Cardiac fibroblast (primary cell): ENCODE results near the gene ABL2.

Experiments
- DNase-seq, 2 donors: peaks; one replicate each; pipeline versions ENCODE4 v3.0.0 to v3.0.0-alpha.2; 2010; ENCODE audit warnings: low read depth in 2 of 2
- H3K4me3 ChIP-seq, 2 donors: replicated peaks in 1 of 2; 1 replicate in 1 of 2; 2 replicates in 1 of 2; pipeline ENCODE4 v1.5.1; 2011; ENCODE audit warnings: low read depth in 2 of 2, low read length in 2 of 2, mild to moderate bottlenecking in 2 of 2, moderate library complexity in 1 of 2
- TF ChIP-seq, protein P1 (sequence below): IDR thresholded peaks from one replicate; pipeline ENCODE4 v1.5.1; 2011; ENCODE audit warnings: low read depth, mild to moderate bottlenecking, low read length, inconsistent platforms

The ABL2 gene

DNA sequence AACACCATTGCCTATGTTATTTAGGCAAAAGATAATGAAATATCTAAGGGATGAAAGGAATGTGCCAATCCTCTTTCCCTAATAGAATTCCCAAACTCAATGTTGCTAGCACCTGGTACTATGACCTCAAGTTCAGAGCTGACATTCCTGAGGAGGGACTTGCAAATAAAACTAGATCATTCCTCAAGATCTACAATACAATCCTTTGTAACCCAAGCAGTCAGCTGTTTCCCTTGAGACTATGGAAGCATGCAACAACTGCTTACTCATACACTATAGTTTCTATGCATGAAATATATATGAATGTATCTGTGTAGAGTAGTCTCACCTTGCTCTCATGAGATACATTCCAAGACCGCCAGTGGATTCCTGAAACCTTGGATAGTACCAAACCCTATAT is 65.0 kb downstream of the ABL2 start:
- peak; percentile 59 to 71 for DNase-seq
- H3K4me3 ChIP-seq = no peak overlapping the region
- TF ChIP-seq, protein P1, sequence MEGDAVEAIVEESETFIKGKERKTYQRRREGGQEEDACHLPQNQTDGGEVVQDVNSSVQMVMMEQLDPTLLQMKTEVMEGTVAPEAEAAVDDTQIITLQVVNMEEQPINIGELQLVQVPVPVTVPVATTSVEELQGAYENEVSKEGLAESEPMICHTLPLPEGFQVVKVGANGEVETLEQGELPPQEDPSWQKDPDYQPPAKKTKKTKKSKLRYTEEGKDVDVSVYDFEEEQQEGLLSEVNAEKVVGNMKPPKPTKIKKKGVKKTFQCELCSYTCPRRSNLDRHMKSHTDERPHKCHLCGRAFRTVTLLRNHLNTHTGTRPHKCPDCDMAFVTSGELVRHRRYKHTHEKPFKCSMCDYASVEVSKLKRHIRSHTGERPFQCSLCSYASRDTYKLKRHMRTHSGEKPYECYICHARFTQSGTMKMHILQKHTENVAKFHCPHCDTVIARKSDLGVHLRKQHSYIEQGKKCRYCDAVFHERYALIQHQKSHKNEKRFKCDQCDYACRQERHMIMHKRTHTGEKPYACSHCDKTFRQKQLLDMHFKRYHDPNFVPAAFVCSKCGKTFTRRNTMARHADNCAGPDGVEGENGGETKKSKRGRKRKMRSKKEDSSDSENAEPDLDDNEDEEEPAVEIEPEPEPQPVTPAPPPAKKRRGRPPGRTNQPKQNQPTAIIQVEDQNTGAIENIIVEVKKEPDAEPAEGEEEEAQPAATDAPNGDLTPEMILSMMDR = no peak

DNA sequence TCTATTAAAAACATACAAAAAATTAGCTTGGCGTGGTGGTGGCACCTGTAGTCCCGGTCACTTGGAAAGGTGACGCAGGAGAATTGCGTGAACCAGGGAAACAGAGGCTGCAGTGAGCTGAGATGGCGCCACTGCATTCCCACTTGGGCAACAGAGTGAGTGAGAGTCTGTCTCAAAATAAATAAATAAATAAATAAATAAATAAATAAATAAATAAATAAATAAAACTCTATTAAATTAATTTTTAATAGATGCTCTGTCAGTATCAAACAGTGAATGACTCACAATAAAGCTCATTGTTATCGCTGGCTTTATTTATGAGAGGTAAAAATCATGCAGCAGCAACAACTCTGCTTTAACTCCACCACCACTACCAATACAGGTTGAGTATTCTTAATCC is 72.8 kb downstream of the ABL2 start:
- TF ChIP-seq, protein P1 = no peak
- DNase-seq = no peak

DNA sequence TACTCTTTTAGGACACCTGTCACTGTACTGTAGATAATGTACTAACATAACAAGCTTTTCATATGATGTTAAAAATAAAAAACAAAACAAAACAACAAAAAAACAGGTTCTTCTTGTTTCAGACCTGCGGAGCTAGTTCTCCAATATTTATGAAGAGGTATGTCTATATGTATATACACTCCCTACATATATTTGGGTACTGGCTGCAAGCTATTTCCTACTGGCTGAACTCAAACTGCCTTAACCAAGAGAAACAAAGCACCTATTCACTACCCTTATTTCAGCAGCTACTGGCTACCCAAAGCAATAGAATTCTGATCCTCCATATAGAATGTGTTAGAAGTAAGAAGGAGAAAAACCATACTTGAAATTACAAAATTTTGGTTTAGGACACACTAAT is 73.5 kb downstream of the ABL2 start:
- H3K4me3 ChIP-seq = no peak overlapping the region
- TF ChIP-seq, protein P1 = no peak

More for the DNA sequence above, 72.8 kb downstream of the ABL2 start:
- H3K4me3 ChIP-seq = no peak overlapping the region

DNA sequence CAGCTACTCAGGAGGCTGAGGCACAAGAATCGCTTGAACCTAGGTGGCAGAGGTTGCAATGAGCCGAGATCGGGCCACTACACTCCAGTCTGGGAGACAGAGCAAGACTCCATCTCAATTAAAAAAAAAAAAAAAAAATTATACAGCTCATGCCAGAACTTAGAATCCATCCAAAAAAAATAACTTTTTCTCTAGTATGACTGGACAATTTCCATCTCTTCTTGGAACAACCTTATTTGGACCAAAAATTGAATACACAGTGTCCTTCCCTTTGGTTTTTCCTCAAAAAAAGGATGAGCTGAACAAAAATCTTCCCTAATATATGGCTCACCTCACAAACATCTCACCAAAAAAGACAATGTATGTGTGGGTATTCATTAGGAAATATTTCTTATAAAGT is 73.9 kb downstream of the ABL2 start:
- no peak overlapping the region for H3K4me3 ChIP-seq
- no peak for DNase-seq
- TF ChIP-seq, protein P1 = no peak

More for the DNA sequence above, 73.5 kb downstream of the ABL2 start:
- DNase-seq = no peak

- DNase-seq = no peak
- TF ChIP-seq, protein P1 = no peak
- no peak overlapping the region for H3K4me3 ChIP-seq
Observed at GRCh38 chr1:179154437-179154836, 75.0 kb downstream of the ABL2 start.

DNA sequence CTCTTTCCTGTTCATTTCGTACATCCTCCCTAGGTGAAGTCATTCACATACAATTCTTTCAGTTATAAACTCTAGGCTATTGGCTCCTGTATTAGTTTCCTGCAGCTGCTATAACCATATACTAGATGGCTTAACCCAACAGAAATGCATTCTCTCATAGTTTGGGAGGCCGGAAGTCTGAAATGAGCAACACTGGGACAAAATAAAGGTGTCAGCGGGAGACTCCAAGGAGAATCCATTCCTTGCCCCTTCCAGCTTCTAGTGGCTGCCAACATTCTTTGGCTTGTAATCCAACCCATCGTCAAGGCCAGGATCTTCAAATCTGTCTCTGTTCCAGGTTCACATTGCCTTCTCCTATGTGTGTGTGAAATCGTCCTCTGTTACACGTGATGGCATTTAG is 76.3 kb downstream of the ABL2 start:
- TF ChIP-seq, protein P1 = no peak
- no peak overlapping the region for H3K4me3 ChIP-seq
- DNase-seq = peak in 1 of 2 donors; percentile 79

DNA sequence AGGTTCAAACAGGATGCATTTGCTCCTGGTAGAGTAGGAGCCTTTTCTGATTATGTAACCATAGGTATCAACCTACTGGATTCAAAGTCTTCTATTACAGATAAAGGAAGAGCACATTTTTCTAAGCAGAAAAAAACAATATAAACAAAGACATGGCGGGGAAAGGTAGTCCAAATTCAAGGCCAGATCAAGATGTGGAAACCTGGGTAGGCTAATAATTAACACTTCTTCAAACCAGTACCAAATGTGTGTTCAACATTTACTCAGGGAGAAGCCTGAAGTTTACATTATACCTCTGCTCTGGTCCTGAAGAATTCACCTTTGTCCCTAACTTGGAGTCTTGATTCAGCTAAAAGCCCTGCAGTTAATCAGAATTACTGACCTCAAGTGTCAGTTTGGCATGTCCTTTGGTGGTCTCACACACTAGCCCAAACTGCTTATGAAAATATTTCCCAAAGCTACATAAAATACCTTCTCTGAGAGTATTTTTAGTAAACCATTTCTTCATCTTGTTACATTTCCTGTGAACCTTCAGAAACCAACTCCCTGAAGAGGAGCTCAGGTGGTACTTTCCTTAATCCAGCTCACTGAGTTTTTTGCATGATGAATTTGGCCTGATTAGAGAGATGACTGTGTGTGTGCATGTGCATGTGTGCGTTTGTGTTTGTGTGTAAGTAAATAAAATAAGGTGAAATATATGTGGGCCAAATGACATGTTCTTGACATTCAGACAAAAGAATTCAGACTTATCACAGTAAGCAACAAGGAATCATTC is 77.4 kb downstream of the ABL2 start:
- DNase-seq = no peak
- TF ChIP-seq, protein P1 = no peak
- H3K4me3 ChIP-seq = no peak overlapping the region
